NCI-H1417 (cell line): ENCODE measurements around the gene FUBP3.

Experiments used
- DNase-seq, 3 experiments: peaks; one replicate each; lab custom pipeline; 2025; lab: John Stamatoyannopoulos, UW

The FUBP3 gene

DNA sequence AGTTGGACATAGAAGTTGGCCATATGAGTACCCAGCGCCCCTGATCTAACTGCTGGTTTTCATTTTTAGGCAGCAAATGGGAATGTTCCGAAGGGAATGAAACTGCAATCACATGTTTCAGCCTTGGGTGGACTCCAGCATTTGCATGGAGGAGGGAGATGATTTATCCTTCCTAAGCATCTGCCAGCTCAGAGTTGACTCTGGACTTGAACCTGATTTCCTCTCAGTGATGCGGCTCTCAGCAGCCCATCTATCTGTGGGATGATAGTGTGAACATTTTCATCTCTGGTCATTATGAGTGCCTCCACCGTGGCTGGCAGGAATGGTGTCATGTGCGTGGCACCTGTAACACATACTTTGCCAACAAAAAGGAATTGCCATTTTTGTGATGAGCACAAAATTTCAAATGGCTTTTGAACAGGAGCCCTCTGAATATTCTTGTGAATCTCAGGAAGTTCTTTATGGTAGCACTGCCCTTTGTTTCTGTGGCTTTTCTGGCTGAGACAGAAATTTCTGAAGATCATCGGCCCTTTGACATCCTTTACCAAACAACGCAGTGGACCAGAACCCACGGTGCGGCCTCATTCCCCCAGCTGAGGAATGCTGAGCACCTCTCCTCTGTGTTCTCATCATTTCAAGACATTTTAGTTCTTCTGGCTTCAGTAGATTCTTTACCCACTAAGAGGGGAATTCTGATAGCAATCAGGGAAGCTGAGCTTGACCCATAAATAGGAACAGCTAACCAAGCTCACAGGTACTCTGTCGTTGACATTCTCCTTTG, 28.5 kb downstream of the FUBP3 start:
- no peak for DNase-seq

DNA sequence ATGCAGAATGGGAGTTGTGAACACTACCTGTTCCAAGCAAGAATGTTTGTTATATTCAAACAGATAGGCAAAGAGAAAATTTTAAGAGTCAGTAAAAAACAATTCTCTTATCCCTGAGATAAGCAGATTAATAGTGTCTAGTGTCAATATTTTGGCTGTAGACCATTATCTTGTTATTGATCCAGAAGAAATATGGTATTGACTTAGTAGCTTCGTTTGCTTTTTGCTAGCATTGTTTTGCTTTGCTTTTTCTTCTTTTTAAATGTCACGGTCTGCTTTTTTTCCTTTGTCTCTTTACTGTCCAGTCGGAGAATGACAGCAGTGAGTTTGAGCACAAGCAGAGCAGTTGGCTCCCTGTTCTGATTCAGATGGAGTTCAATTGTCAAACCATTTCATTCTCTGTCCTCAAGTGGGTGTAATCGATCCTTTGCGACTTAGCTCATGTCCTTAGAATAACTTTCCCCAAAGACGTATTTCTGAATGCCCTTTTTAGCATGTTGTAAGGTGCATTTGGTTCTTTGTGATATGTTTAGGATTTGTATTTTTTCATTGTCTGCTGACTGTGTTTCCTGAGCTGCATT, 29.3 kb downstream of the FUBP3 start:
- DNase-seq: no peak

DNA sequence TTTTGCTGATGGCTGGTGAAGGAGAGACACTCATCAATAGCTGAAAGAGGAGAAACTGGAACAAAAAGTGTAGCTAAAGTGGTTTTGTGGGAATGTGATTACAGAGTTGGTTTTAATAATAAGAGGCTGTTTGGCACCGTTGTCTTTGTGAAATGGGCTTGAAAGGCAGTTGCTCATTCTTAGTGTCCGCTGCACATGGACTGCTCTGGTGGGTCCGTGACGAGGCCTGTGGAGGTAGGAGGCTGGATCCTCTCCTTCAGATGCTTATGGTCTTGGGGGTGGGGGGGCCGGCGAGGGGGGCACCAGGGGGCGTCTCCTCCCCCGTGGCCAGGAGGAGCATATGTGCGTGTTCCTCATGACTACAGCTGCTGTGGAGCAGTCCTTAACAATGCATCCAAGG, 29.8 kb downstream of the FUBP3 start:
- no peak for DNase-seq

DNA sequence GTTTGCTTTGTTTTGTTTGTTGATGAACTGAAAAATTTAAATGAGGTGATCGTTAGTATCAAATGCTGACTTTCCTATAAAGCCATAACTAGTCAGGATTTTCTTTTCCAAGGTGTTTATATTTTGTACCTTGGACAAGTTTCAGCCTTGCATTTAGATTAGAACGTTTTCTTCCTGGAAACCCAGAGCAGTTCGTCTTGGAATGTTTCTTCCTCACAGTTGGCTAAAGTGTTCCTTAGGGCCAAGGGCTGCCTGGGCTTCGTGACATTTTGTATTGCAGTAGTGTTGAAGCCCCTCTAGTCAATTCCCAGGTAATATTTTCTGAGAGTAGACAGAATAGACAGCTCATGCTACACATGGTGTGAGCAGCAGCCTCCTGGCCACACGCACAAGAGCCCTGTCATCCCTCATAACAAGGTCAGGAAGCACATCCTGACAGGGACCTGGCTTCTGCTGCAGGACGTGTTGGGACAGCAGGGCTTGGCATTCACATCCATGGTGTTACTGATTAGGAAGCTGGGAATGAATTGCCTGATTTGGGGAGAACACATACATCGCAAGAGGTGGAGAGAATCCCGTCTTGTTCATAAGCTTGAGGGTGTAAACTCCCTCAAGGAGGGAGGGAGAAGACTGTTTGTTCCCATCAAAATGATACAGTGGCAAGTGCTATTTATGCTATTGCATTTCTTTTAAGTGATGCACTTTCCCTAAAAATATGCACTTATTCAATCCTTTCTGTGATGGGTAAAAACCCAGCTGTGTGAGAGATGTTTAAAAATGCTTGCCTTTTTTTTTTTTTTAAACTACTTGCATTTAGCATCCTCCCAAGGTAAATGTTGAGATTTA, 31.7 kb downstream of the FUBP3 start:
- peak in 1 of 3 experiments; percentile 38 for DNase-seq

DNA sequence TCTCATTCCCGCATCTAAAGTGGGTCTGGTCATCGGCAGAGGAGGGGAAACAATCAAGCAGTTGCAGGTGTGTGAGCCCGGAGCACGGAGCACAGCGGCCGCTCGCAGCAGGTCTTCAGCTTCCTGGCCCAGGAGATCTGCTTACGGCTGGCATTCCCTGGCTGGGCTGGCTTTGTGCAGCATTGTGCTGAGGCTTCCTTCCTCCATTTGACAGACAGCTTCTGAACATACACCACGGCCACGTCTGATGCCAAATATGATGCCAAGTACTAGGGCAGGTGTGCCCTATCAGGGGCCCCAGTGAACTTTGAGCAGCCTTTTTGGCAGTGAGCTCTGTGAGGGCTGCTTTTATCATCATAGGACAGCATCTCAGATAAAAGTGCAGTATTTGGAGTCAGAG, 37.1 kb downstream of the FUBP3 start:
- DNase-seq: no peak

DNA sequence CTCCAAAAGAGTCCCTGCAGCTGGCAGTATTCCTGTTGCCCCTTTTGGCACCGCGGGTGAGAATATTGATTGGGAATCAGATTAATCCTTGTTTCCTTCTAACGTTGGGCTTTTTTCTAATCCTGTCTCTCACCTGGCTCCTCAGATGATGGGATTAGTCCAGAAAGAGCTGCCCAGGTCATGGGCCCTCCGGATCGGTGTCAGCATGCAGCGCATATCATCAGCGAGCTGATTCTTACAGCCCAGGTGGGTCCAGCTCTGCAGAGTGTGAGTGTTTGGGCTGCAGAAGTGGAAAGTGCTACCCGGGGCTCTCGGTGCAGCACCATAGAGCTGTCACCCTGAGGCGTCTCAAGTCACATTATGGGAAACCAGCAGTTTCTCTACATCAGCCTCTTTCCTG, 44.1 kb downstream of the FUBP3 start:
- DNase-seq: no peak

DNA sequence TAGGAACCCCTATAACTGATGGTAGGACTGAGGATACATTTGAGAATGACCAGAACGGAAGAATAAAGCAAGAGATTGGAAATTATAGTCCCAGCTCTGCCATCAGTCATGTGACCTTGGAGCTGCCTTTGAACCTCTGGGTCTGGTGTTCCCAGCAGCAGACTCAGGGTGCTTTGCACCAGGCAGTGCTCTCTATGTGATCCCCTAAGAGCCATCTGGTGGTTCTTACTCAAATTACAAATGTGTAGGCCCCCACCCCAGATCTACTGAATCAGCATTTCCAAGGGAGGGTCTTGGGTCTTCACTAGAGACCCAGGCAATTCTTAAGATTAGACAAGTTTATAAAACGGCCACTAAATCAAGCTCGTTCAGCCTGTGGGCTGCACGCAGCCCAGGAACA, 44.8 kb downstream of the FUBP3 start:
- peak in 1 of 3 experiments; percentile 19 for DNase-seq

DNA sequence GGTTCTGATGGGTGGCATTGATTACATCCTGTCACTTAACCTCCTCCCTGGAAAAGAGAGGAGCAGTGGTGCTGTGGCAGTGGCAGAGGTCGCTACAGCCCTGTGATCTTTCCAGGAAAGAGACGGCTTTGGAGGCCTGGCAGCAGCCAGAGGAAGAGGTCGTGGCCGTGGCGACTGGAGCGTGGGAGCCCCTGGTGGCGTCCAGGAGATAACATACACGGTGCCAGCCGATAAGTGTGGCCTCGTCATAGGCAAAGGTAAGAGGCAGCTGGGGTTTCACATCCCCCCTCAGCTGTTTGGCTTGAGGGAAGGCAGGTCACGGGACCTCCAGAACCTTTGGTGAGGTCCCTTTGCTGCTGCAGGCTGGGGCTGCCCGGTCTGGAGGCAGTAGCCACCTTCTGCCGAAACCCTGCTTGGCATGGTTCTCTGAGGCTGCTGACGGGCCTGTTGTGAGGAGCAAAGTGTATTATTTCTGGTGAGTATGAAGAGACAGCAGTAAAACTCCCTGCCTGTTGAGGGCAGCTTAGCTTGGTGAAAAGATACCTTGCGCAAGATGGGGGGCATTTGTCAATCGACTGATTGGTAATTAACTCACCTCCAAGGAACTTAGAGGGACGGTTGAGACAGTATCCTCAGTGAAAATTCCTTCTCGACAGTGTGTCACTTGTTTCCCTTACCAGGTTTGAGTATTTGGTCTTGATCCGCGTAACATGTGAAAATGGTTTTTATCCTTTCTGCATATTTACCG, 47.0 kb downstream of the FUBP3 start:
- peak in 1 of 3 experiments; percentile 27 for DNase-seq

DNA sequence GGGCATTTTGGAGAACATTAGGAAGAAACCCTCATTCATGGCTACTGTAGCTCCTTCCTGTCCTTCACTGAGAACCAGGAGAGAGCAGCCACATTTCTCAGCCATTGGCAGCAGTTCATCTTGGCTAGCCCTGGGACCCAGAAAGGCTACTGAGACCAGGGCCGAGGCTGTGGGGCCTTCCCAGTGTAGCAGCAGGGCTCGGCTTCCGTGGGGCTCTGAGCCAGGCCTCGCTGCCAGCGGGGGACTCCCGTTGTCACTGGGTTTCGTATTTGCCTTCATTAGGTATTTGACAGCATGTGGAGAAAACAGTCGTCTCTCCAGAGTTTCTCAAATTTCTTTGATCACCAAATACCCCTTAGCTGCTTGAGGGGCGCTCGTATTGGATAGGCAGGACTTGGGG, 47.7 kb downstream of the FUBP3 start:
- DNase-seq: no peak

DNA sequence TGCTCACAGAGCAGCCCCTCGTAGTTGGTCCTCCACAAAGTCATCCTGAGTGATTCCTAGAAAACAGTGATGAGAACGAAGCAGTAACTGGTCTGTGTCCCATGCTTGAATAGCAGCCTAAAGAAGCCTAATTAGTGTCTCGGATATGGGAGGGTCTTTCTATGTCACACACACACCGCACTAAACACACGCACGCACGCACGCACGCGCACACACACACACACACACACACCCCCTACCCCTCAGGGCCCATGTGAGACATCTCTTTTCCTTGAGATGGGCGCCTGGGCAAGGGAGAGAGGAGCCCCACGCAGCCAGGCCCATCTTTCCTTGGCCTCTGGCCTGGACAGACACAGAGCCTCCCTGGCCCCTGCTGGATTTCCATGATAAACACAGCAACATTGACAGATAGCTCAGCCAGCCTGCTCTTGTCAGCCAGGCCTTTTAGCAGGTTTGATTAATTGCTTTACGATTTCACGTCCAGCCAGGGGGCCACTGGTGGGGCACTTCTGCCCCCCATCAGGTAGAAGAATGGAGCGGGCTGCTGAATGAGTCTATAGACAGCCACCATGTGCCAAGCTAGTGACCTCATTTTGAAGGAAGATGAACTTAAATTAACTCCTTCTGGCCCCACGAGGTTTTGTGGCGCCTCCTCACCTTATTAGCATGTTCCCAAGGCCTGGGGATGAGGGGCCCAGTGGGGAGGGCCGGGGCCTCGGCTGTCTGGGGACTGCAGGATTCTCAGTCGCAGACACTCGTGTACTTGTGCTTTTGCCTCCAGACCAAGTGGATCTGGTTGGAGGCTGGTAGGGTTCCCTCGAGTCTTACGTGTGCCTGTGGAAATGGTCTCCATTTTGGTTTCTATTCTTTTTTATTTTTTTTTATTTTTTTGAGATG, 48.8 kb downstream of the FUBP3 start:
- DNase-seq: no peak

DNA sequence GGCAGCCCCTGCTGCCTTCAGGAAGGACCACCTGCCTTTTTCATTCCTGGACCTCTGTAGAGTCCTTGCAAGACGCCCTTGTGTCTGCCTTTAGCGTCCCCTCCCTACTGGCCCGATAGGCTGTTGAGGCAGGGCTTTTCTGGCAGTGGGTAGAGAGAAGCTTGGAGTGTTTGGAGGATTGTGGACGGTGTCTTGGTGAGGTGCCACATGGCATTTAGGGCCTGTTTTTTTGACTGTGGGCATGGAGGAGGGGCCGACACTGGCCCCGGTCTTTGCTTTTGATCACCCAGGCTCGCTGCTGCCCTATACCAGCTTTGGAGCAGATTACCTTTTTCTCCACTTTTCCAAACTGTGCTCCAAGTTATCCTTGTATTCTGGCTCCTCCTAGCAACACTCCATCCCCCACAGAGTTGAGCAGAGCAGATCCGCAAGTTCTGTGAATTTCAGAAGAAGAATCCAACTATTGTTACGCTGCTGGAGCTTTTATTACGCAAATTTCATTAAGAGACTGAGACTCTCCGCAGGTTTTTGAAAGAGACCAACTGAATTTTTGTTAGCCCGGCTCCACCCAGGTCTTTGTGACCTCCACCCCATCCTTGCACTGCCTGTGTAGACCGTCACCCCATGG, 50.2 kb downstream of the FUBP3 start:
- no peak for DNase-seq

DNA sequence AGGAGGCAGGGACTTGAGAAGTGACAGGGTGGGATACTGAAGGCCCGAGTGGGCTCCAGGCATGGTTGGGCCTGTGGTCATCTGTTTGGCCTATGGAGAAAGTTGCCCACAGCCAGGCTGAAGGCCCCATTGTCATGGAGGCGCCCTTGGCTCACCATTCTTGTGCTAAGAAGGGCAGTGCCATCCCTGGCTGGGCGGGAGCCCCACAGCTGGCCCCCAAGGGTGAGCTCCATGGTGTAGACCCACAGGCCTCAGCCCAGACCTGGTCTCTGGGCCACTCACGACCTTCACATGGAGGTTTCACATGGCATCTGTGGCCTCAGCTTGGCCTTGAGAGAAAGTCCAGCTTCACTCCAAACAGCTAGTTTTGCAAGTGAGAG, 50.7 kb downstream of the FUBP3 start:
- DNase-seq: no peak

DNA sequence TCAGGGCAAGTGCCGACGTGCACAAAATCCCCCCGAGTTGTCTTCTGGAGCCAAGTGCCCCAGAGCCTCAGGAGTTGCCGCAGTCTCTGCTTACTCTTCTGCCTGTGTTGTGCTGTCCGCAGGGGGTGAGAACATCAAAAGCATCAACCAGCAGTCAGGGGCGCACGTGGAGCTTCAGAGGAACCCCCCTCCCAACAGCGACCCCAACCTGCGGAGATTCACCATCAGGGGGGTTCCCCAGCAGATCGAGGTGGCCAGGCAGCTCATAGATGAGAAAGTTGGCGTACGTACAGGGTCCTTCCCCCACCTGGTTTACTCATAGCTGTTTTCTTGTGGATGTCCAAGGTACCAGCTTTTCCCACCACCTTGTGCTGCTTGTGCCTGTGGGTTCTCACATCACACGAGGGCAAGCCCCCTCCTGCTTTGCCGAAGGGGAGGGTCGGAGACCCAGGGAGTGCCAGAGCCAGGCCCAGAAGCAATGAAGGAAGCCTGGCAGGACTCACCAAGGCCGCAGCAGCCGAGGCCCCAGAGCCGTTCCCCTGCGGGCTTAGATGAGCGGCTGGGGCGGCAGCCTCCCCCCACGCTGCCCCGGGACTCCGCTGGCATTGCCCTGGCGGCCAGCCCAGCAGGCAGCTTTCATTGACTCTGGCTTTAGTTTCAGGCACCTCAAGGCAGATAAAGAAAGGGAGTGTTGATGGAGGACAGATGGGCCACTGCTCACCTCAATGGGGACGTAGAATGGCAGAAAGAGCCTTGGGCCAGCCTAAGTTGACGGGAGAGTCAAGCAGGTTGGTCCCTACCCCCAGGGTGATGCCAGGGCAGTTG, 51.3 kb downstream of the FUBP3 start:
- no peak for DNase-seq

DNA sequence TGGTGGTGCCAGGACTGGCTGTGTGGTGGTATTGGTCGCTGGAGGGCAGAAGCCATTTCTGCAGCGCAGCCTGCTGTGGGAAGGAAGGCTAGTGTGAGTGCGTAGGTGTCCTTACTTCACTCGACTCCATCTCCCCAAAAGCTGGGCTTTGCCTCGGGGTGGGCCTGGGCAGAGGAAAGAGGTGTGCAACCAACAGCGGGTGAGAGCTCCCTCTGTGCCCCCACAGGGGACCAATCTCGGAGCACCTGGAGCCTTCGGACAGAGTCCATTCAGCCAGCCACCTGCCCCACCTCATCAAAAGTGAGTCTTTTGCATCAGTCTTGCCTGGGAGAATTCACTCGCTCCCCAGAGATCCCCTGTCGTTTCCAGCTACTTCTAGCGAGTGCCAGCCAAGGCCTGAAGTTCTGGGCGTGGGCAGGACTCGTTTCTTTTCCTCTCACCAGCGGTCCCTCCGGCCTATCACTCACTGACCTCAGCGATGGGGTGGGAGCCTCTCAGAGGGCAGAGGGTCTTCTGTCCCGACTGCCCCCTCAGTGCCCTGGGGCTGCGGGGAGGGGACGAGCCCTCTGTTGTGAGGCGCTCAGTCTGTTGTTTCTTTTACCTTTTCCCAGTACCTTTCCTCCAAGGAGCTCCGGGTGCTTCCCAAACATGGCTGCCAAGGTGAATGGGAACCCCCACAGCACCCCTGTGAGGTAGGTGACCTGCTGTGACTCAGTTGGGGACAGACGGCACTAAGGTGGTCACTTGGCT, 52.1 kb downstream of the FUBP3 start:
- DNase-seq: no peak

DNA sequence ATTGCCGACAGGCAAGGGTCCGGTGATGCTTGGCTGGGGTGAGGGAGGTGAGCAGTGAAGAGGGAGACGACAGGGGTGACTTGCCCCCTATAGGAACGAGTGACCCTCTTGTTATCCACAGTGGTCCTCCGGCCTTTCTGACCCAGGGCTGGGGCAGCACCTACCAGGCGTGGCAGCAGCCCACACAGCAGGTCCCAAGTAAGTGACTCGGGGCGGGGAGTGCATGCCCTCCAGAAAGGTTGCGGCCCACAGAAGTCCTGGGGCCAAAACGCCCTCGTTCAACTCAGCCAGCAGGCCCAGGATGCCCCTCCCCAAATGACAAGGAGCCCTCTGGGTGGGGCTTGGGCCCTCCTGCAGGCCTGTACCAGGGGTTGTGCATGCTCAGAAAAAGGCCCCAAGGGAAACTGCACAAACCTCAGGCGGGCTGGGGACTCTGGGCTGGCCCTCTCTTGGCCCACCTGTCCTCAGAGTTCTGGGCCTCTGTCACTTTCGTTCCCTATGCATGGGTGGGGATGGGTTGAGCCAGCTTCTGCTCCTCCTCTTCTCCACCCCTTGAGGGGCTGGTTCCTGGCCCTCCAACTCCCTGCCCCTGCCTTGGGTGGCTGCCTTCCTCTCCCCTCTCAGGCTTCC, 52.8 kb downstream of the FUBP3 start:
- DNase-seq: no peak

DNA sequence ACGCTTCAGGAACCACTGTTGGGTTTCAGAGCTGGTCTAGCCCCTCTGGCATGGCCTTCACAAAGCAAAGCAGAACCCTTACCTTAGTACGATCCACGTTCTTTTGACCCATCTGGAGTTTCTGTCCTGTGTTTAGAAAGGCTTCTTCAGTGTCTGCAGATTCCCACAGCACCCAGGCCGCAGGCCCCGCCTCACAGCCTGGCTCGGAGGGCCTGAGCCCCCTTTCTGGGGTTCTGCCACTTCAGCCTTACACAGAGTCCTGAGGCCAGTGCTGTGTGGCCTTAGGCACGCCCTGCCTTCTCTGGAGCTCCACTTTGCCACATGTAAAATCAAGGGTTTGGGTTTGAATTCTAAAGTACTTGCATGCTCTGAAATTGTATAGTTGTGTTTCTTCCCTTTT, 53.5 kb downstream of the FUBP3 start:
- DNase-seq: no peak

DNA sequence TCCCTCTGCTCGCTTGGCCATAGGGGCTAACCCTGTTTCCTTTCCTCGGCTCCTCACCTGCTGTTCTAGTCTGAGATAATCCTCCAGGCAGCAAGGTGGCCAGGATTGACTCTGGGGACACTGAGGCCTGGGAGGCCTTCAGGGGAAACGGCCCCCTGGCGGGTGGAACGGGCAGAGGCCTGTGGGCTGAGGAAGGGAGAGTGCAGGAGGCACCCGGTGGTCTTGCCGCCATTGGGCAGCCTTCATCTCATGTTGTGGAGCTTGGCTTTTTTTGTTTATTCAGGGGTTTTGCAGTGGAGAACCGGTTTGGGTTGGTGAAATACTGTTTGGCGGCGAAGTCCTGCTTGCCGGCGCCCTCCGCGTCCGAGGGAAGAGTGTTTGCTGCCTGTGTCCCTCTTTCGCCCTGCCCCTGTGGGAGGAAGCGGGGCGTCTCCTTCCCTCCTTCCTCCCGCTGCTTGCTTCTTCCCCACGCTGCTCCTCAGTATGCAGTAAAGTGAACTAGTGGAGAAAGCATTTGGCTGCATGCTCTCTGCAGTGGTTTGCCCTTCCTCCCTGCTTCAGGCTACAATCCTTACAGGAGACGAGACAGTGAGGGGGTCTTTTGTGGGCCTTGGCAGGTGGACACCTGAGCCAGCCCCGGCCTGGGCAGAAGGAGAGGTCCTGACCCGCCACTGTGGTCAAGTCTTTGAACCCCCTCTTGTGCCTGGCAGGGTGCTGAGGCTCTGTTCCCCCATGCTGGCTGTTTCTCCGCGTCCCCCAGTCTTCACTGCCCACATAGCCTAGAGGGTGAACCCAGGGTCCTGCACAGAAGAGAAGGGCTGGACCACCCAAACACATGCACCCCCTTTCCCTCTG, 54.2 kb downstream of the FUBP3 start:
- DNase-seq: no peak
